ENCODE results near the gene RRP1B. TPM values are rescaled to one million over a fixed set of nuclear protein-coding genes. Genes with fewer than 3 reads are reported as not detected.
A peak's percentile ranks its signal among the peaks of the same experiment; 100 is the strongest.

RRP1B gene
- total and polyA plus RNA-seq, 9 donors: 17.9 to 29.5 (median 25.7) TPM

- H3K36me3 ChIP-seq (ENCODE audit: control insufficient read depth, insufficient read depth, low read length): peaks cover 28% of the 10 kb centered on the region
- H3K9me3 ChIP-seq (replicated peaks; ENCODE audit: control insufficient read depth, low read depth, low read length): no peaks in the 10 kb centered on the region
- H3K27ac ChIP-seq (ENCODE audit: low read length): no peak overlapping the region
- peak; percentile 78 for DNase-seq
- no peaks in the 10 kb centered on the region for H3K27me3 ChIP-seq (ENCODE audit: control insufficient read depth, insufficient read depth, low read length)
- no peaks in the 10 kb centered on the region for H3K4me1 ChIP-seq (ENCODE audit: control insufficient read depth, insufficient read depth, low read length)
- 23% methylated on average over 12 of the region's 25 CpGs for WGBS (ENCODE audit: insufficient coverage)
- H3K4me3 ChIP-seq (ENCODE audit: low read length): no peak overlapping the region
Observed at GRCh38 chr21:43740497-43741156, 81.3 kb downstream of the RRP1B start.

- Histone ChIP-seq H3K27me3 (ENCODE audit: control insufficient read depth, insufficient read depth, low read length) (no peaks in the 10 kb centered on the region), H3K27ac (ENCODE audit: low read length) (no peak overlapping the region), H3K36me3 (ENCODE audit: control insufficient read depth, insufficient read depth, low read length) (peaks cover 36% of the 10 kb centered on the region), H3K4me1 (ENCODE audit: control insufficient read depth, insufficient read depth, low read length) (no peaks in the 10 kb centered on the region), H3K4me3 (ENCODE audit: low read length) (no peak overlapping the region), H3K9me3 (replicated peaks; ENCODE audit: control insufficient read depth, low read depth, low read length) (no peaks in the 10 kb centered on the region)
- no peak for DNase-seq
- 53% methylated on average over 21 of the region's 28 CpGs for WGBS (ENCODE audit: insufficient coverage)
Observed at GRCh38 chr21:43741423-43742096, 82.2 kb downstream of the RRP1B start.

- Histone ChIP-seq H3K4me3 (ENCODE audit: low read length) (no peak overlapping the region), H3K36me3 (ENCODE audit: control insufficient read depth, insufficient read depth, low read length) (peaks cover 57% of the 10 kb centered on the region), H3K9me3 (replicated peaks; ENCODE audit: control insufficient read depth, low read depth, low read length) (no peaks in the 10 kb centered on the region), H3K4me1 (ENCODE audit: control insufficient read depth, insufficient read depth, low read length) (no peaks in the 10 kb centered on the region), H3K27me3 (ENCODE audit: control insufficient read depth, insufficient read depth, low read length) (no peaks in the 10 kb centered on the region), H3K27ac (ENCODE audit: low read length) (no peak overlapping the region)
- no peak for DNase-seq
- WGBS (ENCODE audit: insufficient coverage): 81% methylated on average over 7 of the region's 8 CpGs
Observed at GRCh38 chr21:43743947-43744346, 84.6 kb downstream of the RRP1B start.

GRCh38 chr21:43744725-43745124 is 85.4 kb downstream of the RRP1B start:
- no peaks in the 10 kb centered on the region for H3K9me3 ChIP-seq (replicated peaks; ENCODE audit: control insufficient read depth, low read depth, low read length)
- H3K4me1 ChIP-seq (ENCODE audit: control insufficient read depth, insufficient read depth, low read length): no peaks in the 10 kb centered on the region
- H3K27me3 ChIP-seq (ENCODE audit: control insufficient read depth, insufficient read depth, low read length): no peaks in the 10 kb centered on the region
- no peak for DNase-seq
- H3K27ac ChIP-seq (ENCODE audit: low read length): no peak overlapping the region
- no peak overlapping the region for H3K4me3 ChIP-seq (ENCODE audit: low read length)
- H3K36me3 ChIP-seq (ENCODE audit: control insufficient read depth, insufficient read depth, low read length): peaks cover 62% of the 10 kb centered on the region
- WGBS (ENCODE audit: insufficient coverage): 95% methylated on average over 18 of the region's 18 CpGs

Other genes starting within 250 kb of the RRP1B start
- 2.7 TPM for gene SIK1, start 232.4 kb upstream of the RRP1B start, total RNA-seq
- gene SIK1, start 232.4 kb upstream of the RRP1B start, polyA plus RNA-seq (ENCODE audit: insufficient read depth in 1 of 8, insufficient read length in 8 of 8, low replicate concordance in 1 of 8): 1 to 10 TPM in 6 of 8 donors, under 1 TPM in 1, not detected in 1; 0.66 to 6.8 (median 1.4) TPM
- gene HSF2BP, start 72 bp upstream of the RRP1B start, total RNA-seq: 1.2 TPM
- gene HSF2BP, start 72 bp upstream of the RRP1B start, polyA plus RNA-seq (ENCODE audit: insufficient read depth in 1 of 8, insufficient read length in 8 of 8, low replicate concordance in 1 of 8): 1 to 10 TPM in 2 of 8 donors, under 1 TPM in 6; 0.68 to 1.1 (median 0.88) TPM
- gene PDXK, start 59.6 kb downstream of the RRP1B start, total RNA-seq: 31.6 TPM
- gene PDXK, start 59.6 kb downstream of the RRP1B start, polyA plus RNA-seq (ENCODE audit: insufficient read depth in 1 of 8, insufficient read length in 8 of 8, low replicate concordance in 1 of 8): 10 to 100 TPM; 20.9 to 29.5 (median 21.4) TPM
- gene CSTB, start 116.7 kb downstream of the RRP1B start, total RNA-seq: 5.6 TPM
- gene CSTB, start 116.7 kb downstream of the RRP1B start, polyA plus RNA-seq (ENCODE audit: insufficient read depth in 1 of 8, insufficient read length in 8 of 8, low replicate concordance in 1 of 8): 10 to 100 TPM; 13.8 to 26.0 (median 23.0) TPM
- 12.9 TPM for gene RRP1, start 130.0 kb downstream of the RRP1B start, total RNA-seq
- 10 to 100 TPM; 18.8 to 22.7 (median 21.1) TPM for gene RRP1, start 130.0 kb downstream of the RRP1B start, polyA plus RNA-seq (ENCODE audit: insufficient read depth in 1 of 8, insufficient read length in 8 of 8, low replicate concordance in 1 of 8)
- 19.2 TPM for gene AGPAT3, start 205.7 kb downstream of the RRP1B start, total RNA-seq
- gene AGPAT3, start 205.7 kb downstream of the RRP1B start, polyA plus RNA-seq (ENCODE audit: insufficient read depth in 1 of 8, insufficient read length in 8 of 8, low replicate concordance in 1 of 8): 10 to 100 TPM; 23.3 to 32.2 (median 28.2) TPM

Data from muscle of leg (tissue), 11 donors.